ENCODE data around the gene PGGHG.

PGGHG gene

DNA sequence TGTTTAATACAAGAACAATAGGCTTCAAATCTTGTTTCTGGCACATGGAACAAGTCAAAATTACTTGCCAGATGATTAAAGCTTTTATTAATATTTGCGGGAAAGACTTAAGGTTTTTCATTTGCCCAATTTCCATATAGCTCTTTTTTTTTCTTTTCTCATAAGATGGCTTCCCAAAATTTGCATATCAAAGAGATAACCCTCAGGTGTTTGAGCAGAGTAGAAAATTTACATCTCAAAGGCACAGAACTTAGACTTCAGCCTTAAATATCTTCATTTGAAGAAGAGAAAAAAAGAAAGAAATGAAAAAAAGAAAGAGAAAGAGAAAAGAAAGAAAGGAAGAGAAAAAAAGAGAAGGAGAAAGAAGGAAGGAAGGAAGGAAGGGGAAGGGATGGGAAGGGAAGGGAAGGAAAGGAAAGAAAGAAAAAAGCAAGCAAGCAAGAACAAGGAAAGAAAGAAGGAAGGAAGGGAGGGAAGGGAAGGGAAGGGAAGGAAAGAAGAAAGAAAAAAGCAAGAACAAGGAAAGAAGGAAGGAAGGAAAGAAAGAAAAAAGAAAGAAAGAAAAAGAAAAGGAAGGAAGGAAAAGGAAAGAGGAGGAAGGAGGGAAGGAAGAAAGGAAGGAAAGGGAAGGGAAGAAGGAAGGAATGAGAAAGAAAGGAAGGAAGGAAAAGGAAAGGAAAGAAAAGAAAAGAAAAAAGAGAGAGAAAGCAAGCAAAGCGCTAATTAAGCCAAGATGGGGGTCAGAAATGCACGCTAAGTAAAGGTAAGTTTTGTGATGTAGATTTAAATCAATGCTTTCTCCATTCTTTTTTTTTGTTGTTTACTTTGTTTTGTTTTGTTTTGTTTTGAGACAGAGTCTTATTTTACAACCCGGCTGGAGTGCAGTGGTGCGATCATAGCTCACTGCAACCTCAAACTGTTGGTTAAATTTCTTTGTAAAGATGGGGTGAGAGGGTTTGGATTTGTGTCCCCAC, 51.9 kb downstream of the PGGHG start:
- TF ChIP-seq YY1 (IDR thresholded peaks at IDR 0.05; ENCODE audit: low read depth) (no peak), CREB1 (IDR thresholded peaks at IDR 0.05; ENCODE audit: low read depth) (no peak), FOXM1 (IDR thresholded peaks at IDR 0.05; ENCODE audit: borderline replicate concordance, low read depth) (no peak), CEBPB (IDR thresholded peaks at IDR 0.05) (no peak), EGR1 (IDR thresholded peaks at IDR 0.05) (no peak), TCF12 (IDR thresholded peaks at IDR 0.05; ENCODE audit: low read depth) (no peak), ZBTB7A (IDR thresholded peaks at IDR 0.05; ENCODE audit: low read depth) (no peak), RAD21 (IDR thresholded peaks at IDR 0.05; ENCODE audit: low read depth) (no peak), NFIC (IDR thresholded peaks at IDR 0.05) (no peak)
- TF ChIP-seq, protein P1, sequence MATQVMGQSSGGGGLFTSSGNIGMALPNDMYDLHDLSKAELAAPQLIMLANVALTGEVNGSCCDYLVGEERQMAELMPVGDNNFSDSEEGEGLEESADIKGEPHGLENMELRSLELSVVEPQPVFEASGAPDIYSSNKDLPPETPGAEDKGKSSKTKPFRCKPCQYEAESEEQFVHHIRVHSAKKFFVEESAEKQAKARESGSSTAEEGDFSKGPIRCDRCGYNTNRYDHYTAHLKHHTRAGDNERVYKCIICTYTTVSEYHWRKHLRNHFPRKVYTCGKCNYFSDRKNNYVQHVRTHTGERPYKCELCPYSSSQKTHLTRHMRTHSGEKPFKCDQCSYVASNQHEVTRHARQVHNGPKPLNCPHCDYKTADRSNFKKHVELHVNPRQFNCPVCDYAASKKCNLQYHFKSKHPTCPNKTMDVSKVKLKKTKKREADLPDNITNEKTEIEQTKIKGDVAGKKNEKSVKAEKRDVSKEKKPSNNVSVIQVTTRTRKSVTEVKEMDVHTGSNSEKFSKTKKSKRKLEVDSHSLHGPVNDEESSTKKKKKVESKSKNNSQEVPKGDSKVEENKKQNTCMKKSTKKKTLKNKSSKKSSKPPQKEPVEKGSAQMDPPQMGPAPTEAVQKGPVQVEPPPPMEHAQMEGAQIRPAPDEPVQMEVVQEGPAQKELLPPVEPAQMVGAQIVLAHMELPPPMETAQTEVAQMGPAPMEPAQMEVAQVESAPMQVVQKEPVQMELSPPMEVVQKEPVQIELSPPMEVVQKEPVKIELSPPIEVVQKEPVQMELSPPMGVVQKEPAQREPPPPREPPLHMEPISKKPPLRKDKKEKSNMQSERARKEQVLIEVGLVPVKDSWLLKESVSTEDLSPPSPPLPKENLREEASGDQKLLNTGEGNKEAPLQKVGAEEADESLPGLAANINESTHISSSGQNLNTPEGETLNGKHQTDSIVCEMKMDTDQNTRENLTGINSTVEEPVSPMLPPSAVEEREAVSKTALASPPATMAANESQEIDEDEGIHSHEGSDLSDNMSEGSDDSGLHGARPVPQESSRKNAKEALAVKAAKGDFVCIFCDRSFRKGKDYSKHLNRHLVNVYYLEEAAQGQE (IDR thresholded peaks at IDR 0.05; ENCODE audit: low read depth) = no peak
- TF ChIP-seq, protein P2, sequence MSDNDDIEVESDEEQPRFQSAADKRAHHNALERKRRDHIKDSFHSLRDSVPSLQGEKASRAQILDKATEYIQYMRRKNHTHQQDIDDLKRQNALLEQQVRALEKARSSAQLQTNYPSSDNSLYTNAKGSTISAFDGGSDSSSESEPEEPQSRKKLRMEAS (IDR thresholded peaks at IDR 0.05) = no peak

DNA sequence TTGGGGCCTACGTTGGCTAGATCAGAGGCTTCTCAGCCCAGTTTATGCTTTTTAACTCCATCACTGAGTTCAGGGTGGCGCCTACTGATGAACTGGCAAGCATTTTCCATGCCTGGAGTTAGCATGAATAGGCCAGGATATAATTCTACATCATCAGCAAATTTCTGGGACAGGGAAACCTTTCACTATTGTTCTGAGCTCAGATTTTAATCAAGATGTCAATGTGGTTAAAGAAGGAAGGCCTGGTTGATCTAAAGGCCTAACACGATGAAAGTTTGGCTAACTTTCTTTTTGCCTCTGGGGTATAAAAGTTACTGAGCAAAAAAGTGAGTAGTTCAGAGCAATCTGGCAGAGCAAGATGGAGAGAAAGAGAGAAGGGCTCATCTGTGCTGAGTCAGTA, 53.4 kb downstream of the PGGHG start:
- TF ChIP-seq EGR1 (IDR thresholded peaks at IDR 0.05) (no peak), RAD21 (IDR thresholded peaks at IDR 0.05; ENCODE audit: low read depth) (no peak)
- TF ChIP-seq, protein P3, sequence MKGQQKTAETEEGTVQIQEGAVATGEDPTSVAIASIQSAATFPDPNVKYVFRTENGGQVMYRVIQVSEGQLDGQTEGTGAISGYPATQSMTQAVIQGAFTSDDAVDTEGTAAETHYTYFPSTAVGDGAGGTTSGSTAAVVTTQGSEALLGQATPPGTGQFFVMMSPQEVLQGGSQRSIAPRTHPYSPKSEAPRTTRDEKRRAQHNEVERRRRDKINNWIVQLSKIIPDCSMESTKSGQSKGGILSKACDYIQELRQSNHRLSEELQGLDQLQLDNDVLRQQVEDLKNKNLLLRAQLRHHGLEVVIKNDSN (IDR thresholded peaks at IDR 0.05) = no peak

DNA sequence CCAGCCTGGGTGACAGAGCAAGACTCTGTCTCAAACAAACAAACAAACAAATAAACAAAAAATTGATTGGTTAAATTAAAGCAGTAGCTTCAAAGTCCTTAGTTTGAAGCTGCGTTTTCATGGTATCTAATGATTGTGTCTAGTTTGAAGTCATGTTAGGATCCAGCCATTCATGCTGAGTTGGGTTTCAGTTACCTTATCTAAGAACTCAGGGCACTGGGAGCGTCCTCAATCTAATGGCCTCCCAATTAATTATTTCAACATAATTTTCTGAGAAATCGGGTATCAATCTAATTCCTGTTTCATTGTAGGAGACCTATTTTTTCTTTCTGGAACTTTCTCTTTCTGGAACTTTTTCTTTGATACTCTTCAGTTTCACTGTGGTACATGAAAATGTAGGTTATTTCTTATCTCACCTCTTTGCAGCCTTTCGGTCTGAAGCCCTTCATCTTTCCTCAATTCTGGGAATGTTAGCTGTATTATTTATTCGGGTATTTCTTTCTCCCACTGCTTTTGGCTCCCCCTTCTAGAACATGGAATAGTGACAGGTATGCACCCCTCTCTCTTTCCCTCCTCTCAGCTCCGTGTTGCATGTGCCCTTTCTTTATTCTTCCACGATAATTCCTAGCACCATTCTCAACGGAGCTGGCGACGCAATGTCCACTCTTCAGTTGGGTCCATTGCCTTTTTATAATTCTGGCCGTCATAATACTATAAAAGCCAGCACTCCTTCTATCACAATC, 56.1 kb downstream of the PGGHG start:
- TF ChIP-seq CREB1 (IDR thresholded peaks at IDR 0.05; ENCODE audit: low read depth) (no peak), TAF1 (IDR thresholded peaks at IDR 0.05; ENCODE audit: low read depth) (no peak), EP300 (IDR thresholded peaks at IDR 0.05; ENCODE audit: borderline replicate concordance) (no peak), RAD21 (IDR thresholded peaks at IDR 0.05; ENCODE audit: low read depth) (no peak), FOXM1 (IDR thresholded peaks at IDR 0.05; ENCODE audit: borderline replicate concordance, low read depth) (no peak), NFIC (IDR thresholded peaks at IDR 0.05) (no peak)
- TF ChIP-seq, protein P3 (IDR thresholded peaks at IDR 0.05) = no peak
- TF ChIP-seq, protein P2 (IDR thresholded peaks at IDR 0.05) = no peak
